HCT116 (cell line): ENCODE results near the gene OST4.

Experiments used
- CTCF ChIP-seq, 3 experiments: fragments of 200-600 bp in 1 of 3; sonication (generic) in 1 of 3; IDR thresholded peaks in 2 of 3; conservative IDR thresholded peaks in 1 of 3; 2 replicates each; pipeline ENCODE4 v1.5.1; 2012 to 2017; ENCODE audit warnings: low read depth in 2 of 3, low read length in 2 of 3, antibody characterized with exemption in 1 of 3, borderline replicate concordance in 1 of 3, control low read depth in 1 of 3, mild to moderate bottlenecking in 1 of 3, mixed read lengths in 1 of 3, mixed run types in 1 of 3, moderate library complexity in 1 of 3; ENCODE audit not compliant: insufficient read depth in 1 of 3
- EZH2 ChIP-seq: fragments of 200-600 bp; sonication (generic); IDR thresholded peaks from 2 replicates; pipeline ENCODE4 v1.6.1; 2017; ENCODE audit warnings: antibody characterized with exemption, mixed run types
- POLR2A ChIP-seq: IDR thresholded peaks from 2 replicates; pipeline ENCODE4 v1.7.0; 2011; ENCODE audit warnings: borderline replicate concordance; ENCODE audit not compliant: insufficient read depth, insufficient read length; ENCODE audit errors: extremely low read depth
- SIN3A ChIP-seq: IDR thresholded peaks from 2 replicates; pipeline ENCODE4 v1.6.1; 2012; ENCODE audit warnings: low read depth
- YY1 ChIP-seq: IDR thresholded peaks from 2 replicates; pipeline ENCODE4 v1.6.1; 2011; ENCODE audit warnings: low read length, low read depth, moderate library complexity, mild to moderate bottlenecking; ENCODE audit not compliant: insufficient replicate concordance; ENCODE audit errors: extremely low read depth
- ZNF274 ChIP-seq: fragments of 200-500 bp; sonication (Bioruptor generic); IDR thresholded peaks from 2 replicates; pipeline ENCODE4 v1.6.1; 2014; ENCODE audit warnings: mild to moderate bottlenecking, low read depth, low read length, inconsistent platforms
- TF ChIP-seq, protein P1 (sequence below): IDR thresholded peaks from 2 replicates; pipeline ENCODE4 v1.6.1; 2012

- TF ChIP-seq CTCF (IDR thresholded peaks at IDR 0.05 in 2 of 3, conservative IDR thresholded peaks at IDR 0.05 in 1 of 3; ENCODE audit: borderline replicate concordance in 1 of 3, insufficient read depth in 1 of 3, low read depth in 2 of 3, low read length in 2 of 3), result no peak
- no peak for TF ChIP-seq YY1
- TF ChIP-seq ZNF274, result no peak
- no peak for TF ChIP-seq POLR2A
- TF ChIP-seq EZH2, result no peak
- no peak for TF ChIP-seq SIN3A
- TF ChIP-seq, protein P1, sequence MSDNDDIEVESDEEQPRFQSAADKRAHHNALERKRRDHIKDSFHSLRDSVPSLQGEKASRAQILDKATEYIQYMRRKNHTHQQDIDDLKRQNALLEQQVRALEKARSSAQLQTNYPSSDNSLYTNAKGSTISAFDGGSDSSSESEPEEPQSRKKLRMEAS, result no peak
Measured at GRCh38 chr2:27109083-27109482, 37.6 kb upstream of the OST4 start.
